Measurements from ENCODE around the gene CD74. TPM values are rescaled to one million over a fixed set of nuclear protein-coding genes. Genes with fewer than 3 reads are reported as not detected.

The CD74 gene
- total and polyA plus RNA-seq, 2 of the 13 experiments (the other 11 are each of a cell fraction or from before 2014, with no cell fraction given) = 34.1 to 84.4 TPM

DNA sequence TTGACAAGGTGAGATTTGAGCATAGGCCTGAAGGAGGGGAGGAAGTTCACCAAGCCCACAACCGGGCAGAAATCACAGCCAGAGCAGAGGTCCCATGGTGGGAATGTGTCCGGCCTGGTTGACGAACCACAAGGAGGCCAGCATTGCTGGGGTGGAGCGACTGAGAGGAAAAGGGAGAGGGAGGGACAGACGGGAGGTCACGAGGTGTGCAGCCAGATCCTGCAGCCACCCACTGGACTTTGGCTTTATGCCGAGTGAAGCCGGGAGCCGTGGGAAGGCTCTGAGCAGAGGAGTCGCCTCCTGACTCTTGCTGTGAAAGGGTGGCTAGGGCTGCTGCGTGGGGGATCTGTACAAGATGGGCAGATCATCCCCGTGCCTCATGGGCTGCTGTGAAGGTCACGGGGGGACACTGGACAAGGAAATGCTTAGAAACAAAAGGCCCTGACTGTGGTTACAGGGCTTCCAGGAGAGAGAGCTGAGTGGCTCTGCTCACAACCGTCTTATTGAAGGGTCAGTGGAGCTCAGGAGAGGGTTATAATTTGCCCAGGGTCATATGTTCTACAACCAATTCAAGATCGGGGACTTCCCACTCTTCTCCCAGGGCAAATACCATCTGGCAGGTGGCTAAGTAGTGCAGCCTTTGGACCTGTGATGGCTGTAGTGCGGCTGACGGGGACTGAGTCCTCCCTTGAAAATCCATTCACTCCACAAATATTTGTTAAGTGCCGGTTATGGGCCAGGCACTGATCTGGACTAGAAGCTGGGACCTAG lies 15.6 kb upstream of the CD74 start (continued):
- no peak for TF ChIP-seq SNAPC4 (CRISPR knock-in tag; IDR thresholded peaks at IDR 0.05)
- TF ChIP-seq, protein P1, sequence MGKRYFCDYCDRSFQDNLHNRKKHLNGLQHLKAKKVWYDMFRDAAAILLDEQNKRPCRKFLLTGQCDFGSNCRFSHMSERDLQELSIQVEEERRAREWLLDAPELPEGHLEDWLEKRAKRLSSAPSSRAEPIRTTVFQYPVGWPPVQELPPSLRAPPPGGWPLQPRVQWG (CRISPR knock-in tag; IDR thresholded peaks at IDR 0.05; ENCODE audit: borderline replicate concordance, low read depth) = 0 out of 2 replicates have a peak, but pooled peaks have one; percentile 33
- TF ChIP-seq MTA3 (CRISPR knock-in tag; IDR thresholded peaks at IDR 0.05) = no peak
- TF ChIP-seq ATF7-NPFF (CRISPR knock-in tag; IDR thresholded peaks at IDR 0.05; ENCODE audit: low read depth) = no peak
- no peak for TF ChIP-seq RFX3 (CRISPR knock-in tag; IDR thresholded peaks at IDR 0.05)
- peak; percentile 19; the same call in 1 of the 2 replicates for TF ChIP-seq ELF1 (CRISPR knock-in tag; IDR thresholded peaks at IDR 0.05)
- no peak for TF ChIP-seq HNRNPH1 (optimal IDR thresholded peaks at IDR 0.05; ENCODE audit: low read depth, low read length)
- TF ChIP-seq PHF21A (CRISPR knock-in tag; IDR thresholded peaks at IDR 0.05) = peak; percentile 84
- TF ChIP-seq CHCHD3 (CRISPR knock-in tag; IDR thresholded peaks at IDR 0.05) = no peak
- no peak for TF ChIP-seq KDM1A (CRISPR knock-in tag; IDR thresholded peaks at IDR 0.05)
- TF ChIP-seq ZNF570 (CRISPR knock-in tag; IDR thresholded peaks at IDR 0.05; ENCODE audit: borderline replicate concordance) = no peak
- TF ChIP-seq ATRX (CRISPR knock-in tag; IDR thresholded peaks at IDR 0.05; ENCODE audit: borderline replicate concordance) = no peak
- no peak; the same call in 1 of the 2 replicates for TF ChIP-seq ZBTB7B (CRISPR knock-in tag; IDR thresholded peaks at IDR 0.05)
- TF ChIP-seq SCMH1 (CRISPR knock-in tag; IDR thresholded peaks at IDR 0.05; ENCODE audit: borderline replicate concordance) = no peak
- TF ChIP-seq ZFY (CRISPR knock-in tag; IDR thresholded peaks at IDR 0.05) = peak; percentile 44; the same call in 1 of the 2 replicates
- TF ChIP-seq, protein P2, sequence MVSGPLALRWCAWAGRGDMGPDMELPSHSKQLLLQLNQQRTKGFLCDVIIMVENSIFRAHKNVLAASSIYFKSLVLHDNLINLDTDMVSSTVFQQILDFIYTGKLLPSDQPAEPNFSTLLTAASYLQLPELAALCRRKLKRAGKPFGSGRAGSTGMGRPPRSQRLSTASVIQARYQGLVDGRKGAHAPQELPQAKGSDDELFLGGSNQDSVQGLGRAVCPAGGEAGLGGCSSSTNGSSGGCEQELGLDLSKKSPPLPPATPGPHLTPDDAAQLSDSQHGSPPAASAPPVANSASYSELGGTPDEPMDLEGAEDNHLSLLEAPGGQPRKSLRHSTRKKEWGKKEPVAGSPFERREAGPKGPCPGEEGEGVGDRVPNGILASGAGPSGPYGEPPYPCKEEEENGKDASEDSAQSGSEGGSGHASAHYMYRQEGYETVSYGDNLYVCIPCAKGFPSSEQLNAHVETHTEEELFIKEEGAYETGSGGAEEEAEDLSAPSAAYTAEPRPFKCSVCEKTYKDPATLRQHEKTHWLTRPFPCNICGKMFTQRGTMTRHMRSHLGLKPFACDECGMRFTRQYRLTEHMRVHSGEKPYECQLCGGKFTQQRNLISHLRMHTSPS (CRISPR knock-in tag; IDR thresholded peaks at IDR 0.05; ENCODE audit: low read depth) = no peak; the same call in 1 of the 2 replicates
- TF ChIP-seq HCFC1 (IDR thresholded peaks at IDR 0.05; ENCODE audit: low read depth, low read length) = no peak
- peak; percentile 77 for TF ChIP-seq ZNF687 (CRISPR knock-in tag; IDR thresholded peaks at IDR 0.05)

Measured in HepG2 (cell line).